Measurements from ENCODE around the gene DPM1.

Gene DPM1

GRCh38 chr20:50957798-50958614 is at the start of gene DPM1:
Gene DPM1 (minus strand): TSS chr20:50958532. CDS start chr20:50958523, 9 bp downstream.
- peak; percentile 91 for DNase-seq

DNA sequence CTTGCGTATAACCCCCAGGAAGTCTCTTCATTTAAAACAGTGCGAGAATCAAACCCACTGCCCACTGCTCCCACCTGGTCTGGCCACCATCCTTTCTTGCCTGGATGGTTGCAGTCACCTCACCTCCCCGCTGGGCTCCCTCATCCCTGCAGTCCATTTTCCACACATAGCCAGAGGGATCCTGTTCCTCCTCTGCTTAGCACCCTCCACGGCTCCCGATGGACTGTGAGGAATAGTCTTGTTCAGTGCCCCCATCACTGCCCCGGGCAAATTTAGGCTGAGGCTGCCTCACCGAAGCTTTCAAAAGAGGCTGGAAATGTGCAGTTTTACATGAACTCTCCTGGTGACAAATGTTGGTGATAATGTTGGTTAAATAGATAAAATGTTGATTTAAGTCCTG is 46.9 kb upstream of the DPM1 start:
- DNase-seq: no peak

DNA sequence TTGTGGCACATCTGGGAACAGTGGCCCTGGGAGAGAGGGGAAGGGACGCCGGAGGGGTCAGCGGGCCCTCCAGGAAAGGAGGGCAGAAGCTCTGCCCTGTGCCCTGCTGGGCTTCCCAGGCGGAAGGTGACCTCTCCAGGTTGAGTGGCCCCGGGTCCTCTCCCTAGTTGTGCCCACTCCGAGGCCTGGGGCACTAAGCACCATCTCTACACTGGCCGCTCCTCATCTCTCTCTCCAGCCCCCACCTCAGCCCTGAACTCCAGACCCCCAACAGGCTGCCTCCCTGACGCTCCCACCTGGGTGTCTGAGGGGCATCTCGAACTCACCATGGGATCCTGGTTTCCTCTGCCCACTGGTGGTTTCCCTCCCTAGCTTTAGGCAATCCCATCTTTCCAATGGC is 46.4 kb upstream of the DPM1 start:
- DNase-seq: no peak

DNA sequence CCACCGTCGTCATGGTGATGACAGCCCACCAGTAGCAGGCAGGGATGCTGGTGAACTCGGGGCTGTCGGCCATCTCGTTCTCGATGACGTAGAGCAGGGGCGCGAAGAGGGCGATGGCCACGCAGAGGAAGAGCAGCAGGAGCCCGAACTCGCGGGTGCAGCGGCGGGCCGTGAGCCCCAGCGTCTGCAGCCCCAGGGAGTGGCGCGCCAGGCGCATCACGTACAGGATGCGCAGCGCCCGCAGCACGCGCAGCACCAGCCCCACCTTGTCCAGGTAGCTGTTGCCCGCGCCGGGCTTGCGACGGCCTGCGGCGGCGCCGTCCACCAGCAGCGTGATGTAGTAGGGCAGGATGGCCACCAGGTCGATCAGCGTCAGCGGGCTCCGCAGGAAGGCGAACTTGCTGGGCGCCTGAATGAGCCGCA is 46.0 kb upstream of the DPM1 start:
- DNase-seq: no peak

- no peak for DNase-seq
These were observed 45.4 kb upstream of the DPM1 start for GRCh38 chr20:51003753-51004152.

DNA sequence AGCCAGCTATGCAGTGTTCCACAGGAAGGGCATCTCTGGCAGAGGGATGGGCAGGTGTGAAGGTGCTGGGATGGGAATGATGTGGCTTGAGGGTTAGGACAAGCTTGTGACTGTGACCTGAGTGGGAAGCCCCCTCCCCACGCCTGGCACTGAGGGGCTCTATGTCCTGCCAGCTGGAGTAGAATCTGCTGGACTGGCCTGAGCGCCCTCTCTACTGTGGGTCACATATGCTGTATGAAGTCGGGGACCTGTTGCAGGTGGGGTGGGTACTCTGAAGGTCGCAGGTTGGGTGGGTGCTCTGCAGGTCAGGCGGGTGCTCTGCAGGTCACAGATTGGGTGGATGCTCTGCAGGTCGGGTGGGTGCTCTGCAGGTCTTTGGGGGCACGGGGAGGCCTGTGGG is 44.3 kb upstream of the DPM1 start:
- DNase-seq: no peak

DNA sequence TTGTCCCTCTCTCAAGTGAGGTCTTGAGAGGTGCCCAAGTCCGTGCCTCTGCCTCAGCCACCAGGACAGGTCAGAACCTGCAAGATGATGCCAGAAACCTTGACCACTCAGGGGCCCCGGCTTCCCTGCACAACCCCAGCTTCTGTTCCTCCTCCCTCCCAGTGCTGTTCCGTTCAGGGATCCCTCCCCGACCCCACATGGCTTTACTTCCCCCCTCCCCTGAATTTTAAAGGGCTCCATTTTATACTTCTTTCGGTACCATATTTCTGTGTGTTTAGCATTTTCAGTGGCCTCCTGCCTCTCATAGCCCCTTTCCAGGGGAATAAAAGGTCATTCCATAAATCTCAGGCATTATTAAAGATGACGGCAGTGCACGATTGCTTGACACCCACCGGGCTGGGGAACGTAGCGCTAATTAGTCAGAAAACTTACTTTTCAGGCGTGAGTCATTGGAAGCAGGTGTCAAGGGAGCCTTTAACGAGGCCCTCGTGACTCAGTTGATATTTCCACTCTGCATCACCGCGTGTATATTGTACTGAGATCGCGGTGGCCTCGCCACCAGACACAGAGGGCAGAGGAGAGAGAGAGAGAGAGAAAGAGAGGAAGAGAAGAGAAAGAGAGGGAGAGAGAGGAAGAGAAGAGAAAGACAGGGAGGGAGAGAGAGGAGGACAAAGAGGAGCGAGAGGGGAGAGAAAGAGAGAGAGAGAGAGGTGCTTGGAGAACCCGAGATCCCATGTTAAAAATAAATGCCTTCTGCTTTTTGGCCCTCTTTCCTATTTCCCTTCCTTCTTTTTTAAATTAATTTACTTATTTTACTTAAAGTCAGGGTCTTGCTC is 43.3 kb upstream of the DPM1 start:
- DNase-seq: no peak

GRCh38 chr20:50999355-50999754 is 41.0 kb upstream of the DPM1 start:
- DNase-seq: no peak

DNA sequence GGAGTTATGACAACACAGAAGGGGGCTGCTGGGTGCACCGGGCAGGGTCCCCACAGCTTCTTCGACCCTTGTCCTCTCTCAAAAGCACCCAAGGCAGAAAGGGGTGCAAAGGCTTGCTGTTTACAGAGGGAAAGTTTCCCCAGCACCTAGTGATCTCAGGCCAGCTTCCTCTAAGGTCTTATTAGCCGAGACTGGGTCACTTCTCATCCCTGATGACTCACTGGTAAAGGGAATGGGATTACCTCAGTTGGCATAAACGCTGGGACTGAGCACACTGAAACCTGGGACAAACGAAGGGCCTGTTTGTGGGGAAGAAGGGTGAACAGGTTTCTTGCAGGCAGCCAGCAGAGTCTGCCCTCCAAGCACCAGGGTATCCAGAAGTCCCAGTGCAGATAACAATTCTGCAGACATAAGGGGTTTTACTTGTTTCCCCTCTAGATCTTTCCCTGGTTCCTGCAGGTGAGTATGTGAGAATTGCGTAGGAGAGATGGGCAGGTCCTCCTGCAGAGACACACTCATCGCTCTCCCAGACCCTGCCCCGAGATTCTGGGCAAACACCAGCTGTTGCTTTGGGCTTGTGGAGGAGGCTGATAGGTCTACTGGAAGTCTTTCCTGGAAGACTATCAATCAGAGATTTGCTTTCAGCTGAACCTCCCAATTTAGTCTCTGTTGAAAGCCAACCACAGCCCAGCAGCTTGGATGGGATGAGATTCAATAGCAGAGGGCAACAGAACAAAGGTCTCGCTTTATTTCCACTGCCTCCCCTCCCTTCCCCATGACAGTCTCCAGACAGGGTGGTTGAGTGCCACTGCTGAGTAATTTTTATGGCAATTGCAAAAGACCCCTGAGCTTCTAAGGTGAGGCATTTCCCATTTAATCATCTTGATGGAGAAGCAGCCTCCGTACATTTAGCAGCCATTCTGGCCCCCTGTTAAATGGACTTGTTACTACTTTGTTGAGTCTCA is 38.9 kb upstream of the DPM1 start:
- DNase-seq: no peak

GRCh38 chr20:50995506-50995905 is 37.2 kb upstream of the DPM1 start:
- DNase-seq: no peak

GRCh38 chr20:50993876-50994275 is 35.5 kb upstream of the DPM1 start:
- no peak for DNase-seq

GRCh38 chr20:50992733-50993457 is 34.6 kb upstream of the DPM1 start:
- no peak for DNase-seq

- DNase-seq: no peak
These were observed 34.0 kb upstream of the DPM1 start for GRCh38 chr20:50992336-50992732.

DNA sequence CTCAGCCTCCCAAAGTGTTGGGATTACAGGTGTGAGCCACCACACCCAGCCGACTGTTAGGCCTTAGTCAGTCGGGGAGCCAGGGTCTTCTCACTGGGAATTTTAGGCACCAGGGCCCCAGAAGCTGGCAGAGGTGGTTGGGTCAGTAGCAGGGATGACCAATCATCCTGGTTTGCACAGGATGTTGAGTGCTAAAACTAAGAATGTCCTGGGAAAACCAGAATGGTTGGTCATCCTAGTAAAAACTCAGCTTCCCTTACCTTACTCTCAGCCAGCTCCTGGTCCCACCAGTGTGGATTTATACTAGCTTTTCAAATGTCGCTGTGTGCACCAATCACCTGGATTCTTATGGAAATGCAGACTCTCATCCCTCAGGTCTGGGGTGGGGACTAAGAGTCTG is 32.7 kb upstream of the DPM1 start:
- no peak for DNase-seq

GRCh38 chr20:50987493-50988210 is 29.3 kb upstream of the DPM1 start:
- peak; percentile 40 for DNase-seq

GRCh38 chr20:50983321-50983720 is 25.0 kb upstream of the DPM1 start:
- no peak for DNase-seq

GRCh38 chr20:50982363-50982762 is 24.0 kb upstream of the DPM1 start:
- peak; percentile 31 for DNase-seq

DNA sequence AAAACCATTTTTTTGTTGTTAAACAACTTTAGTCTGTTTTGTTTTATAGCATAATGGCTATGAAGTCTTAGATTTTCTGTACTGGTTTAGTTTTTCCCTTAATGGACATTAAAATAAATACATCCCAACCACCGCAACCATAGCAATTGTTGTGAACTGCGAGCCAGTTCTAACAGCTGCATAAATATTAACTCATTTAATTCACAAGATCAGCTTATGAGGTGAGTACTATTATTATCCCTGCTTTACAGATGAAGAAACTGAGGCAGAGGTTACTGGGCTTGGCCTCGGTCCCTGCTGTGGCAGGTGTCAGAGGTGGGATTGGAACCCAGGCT is 23.3 kb upstream of the DPM1 start:
- no peak for DNase-seq

- DNase-seq: no peak
These were observed 22.8 kb upstream of the DPM1 start for GRCh38 chr20:50980851-50981713.

- DNase-seq: peak; percentile 61
These were observed 21.8 kb upstream of the DPM1 start for GRCh38 chr20:50980071-50980681.
